A549 (cell line): ENCODE measurements around the gene SLC35B4. TPM values are rescaled to one million over a fixed set of nuclear protein-coding genes. Genes with fewer than 3 reads are reported as not detected.

Experiments used
- ATAC-seq, 2 experiments: fragments of 200-7000 bp in 1 of 2; fragments of >200 bp in 1 of 2; cut with Nextera tagmentation in 1 of 2; cut with Tn5 transposase in 1 of 2; 3 replicates each; pipeline versions ENCODE4 v1.8.0 to v1.9.1; 2018 to 2020; ENCODE audit warnings: mild to moderate bottlenecking in 1 of 2, moderate library complexity in 1 of 2
- CTCF ChIA-PET: fragments of 300-600 bp; sonication (Branson Sonifier 250); formaldehyde crosslinking; extraction: SDS; loops from one replicate; lab custom pipeline; 2021; ENCODE audit warnings: antibody characterized with exemption, inconsistent platforms; lab: Yijun Ruan, JAX
- POLR2A ChIA-PET: fragments of 350-600 bp; formaldehyde crosslinking; extraction: SDS; loops from one replicate; lab custom pipeline; 2021; ENCODE audit warnings: antibody characterized with exemption, inconsistent platforms; lab: Yijun Ruan, JAX
- DNase-seq, 2 experiments: peaks; one replicate each; pipeline versions ENCODE4 v3.0.0 to v3.0.0-alpha.2; 2011 to 2016; ENCODE audit warnings: low read depth in 1 of 2, low spot score in 1 of 2
- FAIRE-seq: peaks from 2 replicates; lab custom pipeline; 2011; peaks lifted over from hg19 to GRCh38; lab: Jason Lieb, UNC
- H3K27ac ChIP-seq, 2 experiments: fragments of >200 bp; sonication (Bioruptor Twin); formaldehyde crosslinking; 3 replicates each; pipeline ENCODE4 v1.5.1; 2016 to 2017
- H3K4me1 ChIP-seq: fragments of >200 bp; sonication (Bioruptor Twin); formaldehyde crosslinking; 3 replicates; pipeline ENCODE4 v1.6.1; 2016
- H3K4me2 ChIP-seq: fragments of >200 bp; sonication (Bioruptor Twin); formaldehyde crosslinking; 3 replicates; pipeline ENCODE4 v1.6.1; 2016
- H3K4me3 ChIP-seq: fragments of >200 bp; sonication (Bioruptor Twin); formaldehyde crosslinking; 3 replicates; pipeline ENCODE4 v1.5.1; 2016
- H3K9me3 ChIP-seq: fragments of >200 bp; sonication (Bioruptor Twin); formaldehyde crosslinking; 3 replicates; pipeline ENCODE4 v1.6.1; 2016
- ATOH8 ChIP-seq: fragments of 250-450 bp; sonication (Bioruptor Pico); IDR thresholded peaks from 2 replicates; pipeline ENCODE4 v1.5.0; 2020; ENCODE audit warnings: low read depth, mild to moderate bottlenecking, moderate library complexity
- CBX2 ChIP-seq: fragments of 200-600 bp; sonication (generic); IDR thresholded peaks from 2 replicates; pipeline ENCODE4 v1.6.1; 2016; ENCODE audit warnings: low read depth, mild to moderate bottlenecking, borderline replicate concordance
- CBX8 ChIP-seq: fragments of 200-600 bp; sonication (generic); IDR thresholded peaks from 2 replicates; pipeline ENCODE4 v1.6.1; 2016
- CHD4 ChIP-seq: fragments of 200-600 bp; sonication (generic); IDR thresholded peaks from 2 replicates; pipeline ENCODE4 v1.6.1; 2016; ENCODE audit warnings: antibody characterized with exemption, mild to moderate bottlenecking, borderline replicate concordance
- E2F6 ChIP-seq: IDR thresholded peaks from 2 replicates; pipeline ENCODE4 v1.6.1; 2012; ENCODE audit warnings: low read depth, borderline replicate concordance
- ELK1 ChIP-seq: fragments of 150-350 bp; IDR thresholded peaks from 2 replicates; pipeline ENCODE4 v1.6.1; 2014; ENCODE audit warnings: low read depth, mild to moderate bottlenecking, low read length
- FOXS1 ChIP-seq: fragments of 250-450 bp; sonication (Bioruptor Pico); IDR thresholded peaks from 2 replicates; pipeline ENCODE4 v1.5.0; 2020; ENCODE audit warnings: mild to moderate bottlenecking, moderate library complexity
- GATA3 ChIP-seq: IDR thresholded peaks from 2 replicates; pipeline ENCODE4 v1.6.1; 2012; ENCODE audit warnings: borderline replicate concordance
- HDAC2 ChIP-seq: fragments of 200-600 bp; sonication (generic); IDR thresholded peaks from 2 replicates; pipeline ENCODE4 v1.6.1; 2016
- HES2 ChIP-seq: fragments of >200 bp; sonication (Bioruptor Twin); formaldehyde crosslinking; IDR thresholded peaks from 2 replicates; pipeline ENCODE4 v1.6.1; 2016
- HEYL ChIP-seq: fragments of 250-450 bp; sonication (Bioruptor Pico); IDR thresholded peaks from 2 replicates; pipeline ENCODE4 v1.8.0; 2021; ENCODE audit warnings: mild to moderate bottlenecking, moderate library complexity
- HOXA7 ChIP-seq: fragments of 250-450 bp; sonication (Bioruptor Pico); IDR thresholded peaks from 2 replicates; pipeline ENCODE4 v1.5.0; 2020; ENCODE audit warnings: mild to moderate bottlenecking, moderate library complexity
- JUN ChIP-seq, 2 experiments: fragments of >200 bp; sonication (Bioruptor Twin); formaldehyde crosslinking; IDR thresholded peaks; 2 replicates in 1 of 2; 3 replicates in 1 of 2; pipeline ENCODE4 v1.6.1; 2016 to 2017
- JUNB ChIP-seq: fragments of >200 bp; sonication (Bioruptor Twin); formaldehyde crosslinking; IDR thresholded peaks from 2 replicates; pipeline ENCODE4 v1.6.1; 2016
- KDM5A ChIP-seq: fragments of 200-600 bp; sonication (generic); IDR thresholded peaks from 2 replicates; pipeline ENCODE4 v1.6.1; 2016; ENCODE audit warnings: antibody characterized with exemption, mild to moderate bottlenecking
- MAFK ChIP-seq: fragments of 450-650 bp; IDR thresholded peaks from 2 replicates; pipeline ENCODE4 v1.6.1; 2014; ENCODE audit not compliant: partially characterized antibody
- MYC ChIP-seq: IDR thresholded peaks from 2 replicates; pipeline ENCODE4 v1.6.1; 2012; ENCODE audit warnings: mild to moderate bottlenecking, inconsistent platforms, low read length, improper control_type of control experiment, borderline replicate concordance
- NPAS2 ChIP-seq: fragments of 250-450 bp; sonication (Bioruptor Pico); IDR thresholded peaks from 2 replicates; pipeline ENCODE4 v1.8.0; 2022; ENCODE audit warnings: mild to moderate bottlenecking, moderate library complexity, borderline replicate concordance
- POLR2AphosphoS2 ChIP-seq: conservative IDR thresholded peaks from 2 replicates; pipeline ENCODE4 v1.6.1; 2012; ENCODE audit warnings: low read length, improper control_type of control experiment, inconsistent platforms
- RARB ChIP-seq: fragments of 250-450 bp; sonication (Bioruptor Pico); IDR thresholded peaks from 2 replicates; pipeline ENCODE4 v1.8.0; 2021; ENCODE audit warnings: mild to moderate bottlenecking, moderate library complexity
- SREBF2 ChIP-seq: fragments of 450-650 bp; IDR thresholded peaks from 2 replicates; pipeline ENCODE4 v1.6.1; 2014; ENCODE audit warnings: mild to moderate bottlenecking, moderate library complexity
- ZC3H11A ChIP-seq: fragments of 450-650 bp; IDR thresholded peaks from 2 replicates; pipeline ENCODE4 v1.6.1; 2014; ENCODE audit warnings: antibody characterized with exemption, mild to moderate bottlenecking
- ZFP36 ChIP-seq: fragments of 450-650 bp; IDR thresholded peaks from 2 replicates; pipeline ENCODE4 v1.6.1; 2014; ENCODE audit warnings: borderline replicate concordance; ENCODE audit not compliant: partially characterized antibody
- ZNF302 ChIP-seq: fragments of 250-450 bp; sonication (Bioruptor Pico); IDR thresholded peaks from 2 replicates; pipeline ENCODE4 v1.9.0; 2021; ENCODE audit warnings: inconsistent platforms, mild to moderate bottlenecking, moderate library complexity
- WGBS: methylation state at CpG from one replicate; pipeline ENCODE4 v1.1.6; 2017; ENCODE audit errors: missing lambda C conversion rate; 5-methylcytosine and 5-hydroxymethylcytosine counted together
- polyA plus RNA-seq, 4 experiments: library from polyadenylated mRNA; depleted of rRNA in 3 of 4; stranded (reverse); fragments of >200 nt; fragmentation: RNase III in 1 of 4; extraction: RNeasy Plus Mini Kit Qiagen cat#74134 plus additional on column Dnase treatment in 1 of 4; gene quantifications; 2 replicates in 3 of 4; 3 replicates in 1 of 4; pipeline ENCODE4 v1.2.3, GENCODE V29; 2011 to 2017

SLC35B4 gene
- polyA plus RNA-seq, 2 of the 4 experiments (the other 2 are of a cell fraction), result 32.8 to 73.0 TPM

GRCh38 chr7:134302120-134302519, 14.6 kb downstream of the SLC35B4 start:
- 82% methylated on average over 2 of the region's 2 CpGs for WGBS
- ChIA-PET POLR2A (no interaction called here), CTCF (interaction anchor here (1.3 to 1.8 kb wide), 3 partner anchors 9 to 13 kb away, joined by 4 to 7 read pairs (median 6); no protein-coding TSS in a partner anchor)
- H3K27ac ChIP-seq, result no peak overlapping the region
- TF ChIP-seq KDM5A (no peak), MAFK (peak; percentile 97)
- peaks cover 10% of the 10 kb centered on the region; the same call in 2 of the 3 replicates for H3K4me1 ChIP-seq
- no peak for ATAC-seq
- H3K4me3 ChIP-seq, result no peak overlapping the region
- peak; percentile 93 for FAIRE-seq
- no peak overlapping the region for H3K4me2 ChIP-seq
- H3K9me3 ChIP-seq, result no peaks in the 10 kb centered on the region
- no peak for DNase-seq

GRCh38 chr7:134301592-134301991, 15.1 kb downstream of the SLC35B4 start:
- H3K9me3 ChIP-seq, result no peaks in the 10 kb centered on the region
- ATAC-seq (no peak), FAIRE-seq (no peak)
- WGBS, result 93% methylated on average over 3 of the region's 3 CpGs
- H3K4me1 ChIP-seq, result peaks cover 10% of the 10 kb centered on the region; the same call in 2 of the 3 replicates
- no peak for TF ChIP-seq SREBF2
- TF ChIP-seq CBX2, result no peak
- TF ChIP-seq ZFP36, result no peak
- no peak for TF ChIP-seq GATA3
- TF ChIP-seq KDM5A, result no peak
- no peak for TF ChIP-seq MAFK
- TF ChIP-seq, all 56 proteins: peak for 0
- H3K27ac ChIP-seq, result no peak overlapping the region
- ChIA-PET POLR2A (no interaction called here), CTCF (interaction anchor here (1.3 to 1.8 kb wide), 3 partner anchors 9 to 13 kb away, joined by 4 to 7 read pairs (median 6); no protein-coding TSS in a partner anchor)
- no peak overlapping the region for H3K4me2 ChIP-seq
- no peak overlapping the region for H3K4me3 ChIP-seq
- no peak for DNase-seq

- 95% methylated on average over 2 of the region's 2 CpGs for WGBS
- DNase-seq (no peak), FAIRE-seq (no peak), ATAC-seq (no peak)
- TF ChIP-seq ELK1 (no peak), HEYL (CRISPR knock-in tag) (no peak), JUN (IDR thresholded peaks at IDR 0.05) (no peak), MYC (no peak), CHD4 (no peak), HDAC2 (no peak), ZNF302 (CRISPR knock-in tag) (no peak), CBX8 (no peak), ZC3H11A (no peak), NPAS2 (CRISPR knock-in tag) (no peak), FOXS1 (CRISPR knock-in tag) (no peak), POLR2AphosphoS2 (no peak), ATOH8 (CRISPR knock-in tag) (no peak), E2F6 (no peak), HES2 (no peak), SREBF2 (no peak), RARB (no peak), JUNB (no peak), CBX2 (no peak), HOXA7 (CRISPR knock-in tag) (no peak)
- Histone ChIP-seq H3K27ac (no peak overlapping the region), H3K4me2 (no peak overlapping the region), H3K9me3 (no peaks in the 10 kb centered on the region), H3K4me3 (no peak overlapping the region), H3K4me1 (peaks cover 10% of the 10 kb centered on the region; the same call in 2 of the 3 replicates)
- ChIA-PET POLR2A (no interaction called here), CTCF (interaction anchor here (1.3 to 1.8 kb wide), 3 partner anchors 10 to 13 kb away, joined by 4 to 7 read pairs (median 6); no protein-coding TSS in a partner anchor)
Measured at GRCh38 chr7:134300988-134301387, 15.7 kb downstream of the SLC35B4 start.
